NCI-H748 treated with DMSO at 0.1 percent for 48 hours (cell line): ENCODE data around the gene NR6A1.

Source experiments
- DNase-seq: peaks from one replicate; lab custom pipeline; 2025; lab: John Stamatoyannopoulos, UW

The NR6A1 gene

DNA sequence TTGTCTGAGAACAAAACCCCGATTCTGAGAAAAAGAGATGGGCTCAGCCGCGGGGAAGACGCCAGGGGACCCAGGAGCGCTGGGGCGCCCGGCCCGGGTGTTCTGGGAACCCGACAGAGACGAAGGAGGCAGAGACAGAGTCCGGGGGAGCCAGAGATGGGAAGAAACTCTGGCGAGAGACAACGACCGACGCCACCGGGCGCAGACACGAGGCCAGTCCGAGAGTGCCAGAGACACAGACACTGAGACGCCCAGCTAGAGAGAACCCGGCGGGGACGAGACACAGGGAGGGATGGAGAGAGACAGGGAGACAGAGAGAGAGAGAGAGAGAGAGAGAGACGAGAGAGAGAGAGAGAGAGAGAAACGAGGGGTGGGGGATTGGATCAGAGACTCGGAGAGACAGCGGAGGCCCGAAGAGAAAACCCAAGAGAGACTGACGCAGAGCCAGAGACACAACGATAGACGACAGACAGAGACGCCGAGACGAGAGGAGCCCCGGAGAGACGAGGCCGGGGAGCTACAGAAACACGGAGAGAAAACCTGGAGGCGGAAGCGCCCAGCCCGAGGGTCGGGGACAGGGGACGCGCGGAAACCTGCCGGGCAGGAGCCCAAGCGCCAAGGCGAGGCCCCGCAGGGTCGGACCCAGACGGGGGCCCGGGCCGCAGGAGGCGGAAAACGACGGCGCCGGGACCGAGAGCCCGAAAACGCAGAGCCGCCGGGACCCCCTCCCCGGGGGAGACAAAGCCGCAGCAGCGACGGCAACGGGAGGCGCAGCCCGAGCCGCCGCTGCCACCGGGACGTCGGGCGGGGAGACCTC is 267.2 kb downstream of the NR6A1 start:
- DNase-seq: no peak

DNA sequence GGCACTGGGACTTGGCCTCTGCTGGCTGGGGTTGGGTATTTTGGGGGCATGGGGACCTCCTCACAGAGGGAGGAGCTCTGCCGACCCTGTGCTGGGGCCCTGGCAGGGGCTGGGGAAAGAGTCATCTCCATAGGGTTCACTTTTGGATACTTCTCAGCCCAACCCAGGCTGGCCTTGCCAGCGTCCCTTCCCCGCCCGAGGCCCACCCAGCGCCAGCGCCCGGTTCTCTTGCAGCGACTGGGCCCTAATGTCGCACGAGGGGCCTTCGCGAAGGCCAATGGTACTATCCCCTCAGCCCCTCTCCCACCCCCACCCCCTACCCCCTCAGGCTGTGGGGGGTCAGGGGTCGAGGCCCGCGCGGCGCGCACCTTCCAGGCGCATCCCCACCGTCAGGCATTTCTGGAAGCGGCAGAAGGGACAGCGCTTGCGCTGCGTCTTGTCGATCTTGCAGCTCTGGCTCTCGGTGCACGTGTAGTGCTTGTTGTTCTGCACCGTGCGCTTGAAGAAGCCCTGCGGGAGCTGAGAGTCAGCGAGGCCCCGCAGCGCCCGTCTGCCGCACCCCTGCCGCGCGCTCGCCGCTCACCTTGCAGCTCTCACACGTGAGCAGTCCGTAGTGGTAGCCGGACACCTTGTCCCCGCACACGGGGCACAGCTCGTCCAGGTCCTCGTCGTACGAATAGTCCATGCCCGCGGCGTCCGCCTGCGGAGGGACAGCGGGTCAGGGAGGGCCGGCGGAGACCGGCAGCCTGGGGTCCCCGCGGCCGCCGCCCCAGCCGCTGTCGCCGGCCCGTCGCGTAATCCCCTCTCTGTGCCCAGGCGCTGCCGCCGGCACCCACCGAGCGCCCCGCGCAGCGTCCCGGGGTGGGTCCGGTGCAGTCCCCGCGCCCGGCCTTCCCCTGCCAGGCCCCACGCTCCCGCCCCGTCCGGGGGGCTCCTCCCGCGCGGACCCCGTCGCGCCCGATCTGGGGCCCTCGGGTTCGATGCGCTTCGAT is 268.1 kb downstream of the NR6A1 start:
- DNase-seq: no peak

DNA sequence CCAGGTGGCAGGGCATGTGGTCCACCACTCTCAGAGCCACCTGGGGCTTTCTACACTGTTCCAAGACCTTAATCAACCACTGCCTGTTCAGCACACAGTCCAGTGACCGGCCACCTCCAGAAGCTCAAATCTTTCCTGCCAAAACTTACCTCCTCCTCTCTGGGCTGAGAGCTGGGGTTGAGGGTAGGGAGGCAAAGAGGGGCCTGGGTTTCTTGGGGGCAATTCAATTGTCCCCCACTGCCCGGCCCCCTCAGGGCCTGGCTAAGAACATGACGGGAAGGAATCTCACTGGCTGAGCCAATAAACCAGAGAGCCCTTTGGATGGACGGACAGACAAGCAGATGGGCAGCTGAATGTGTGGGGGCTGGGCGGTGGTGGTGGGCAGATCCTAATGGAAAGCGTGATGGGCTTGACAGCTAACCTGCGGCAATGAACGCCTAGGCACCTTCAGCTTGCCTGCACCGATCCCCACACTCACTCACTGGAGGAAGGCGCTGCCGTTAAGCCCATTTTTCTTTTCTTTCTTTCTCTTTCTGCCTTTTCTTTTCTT is 269.3 kb downstream of the NR6A1 start:
- DNase-seq: no peak

DNA sequence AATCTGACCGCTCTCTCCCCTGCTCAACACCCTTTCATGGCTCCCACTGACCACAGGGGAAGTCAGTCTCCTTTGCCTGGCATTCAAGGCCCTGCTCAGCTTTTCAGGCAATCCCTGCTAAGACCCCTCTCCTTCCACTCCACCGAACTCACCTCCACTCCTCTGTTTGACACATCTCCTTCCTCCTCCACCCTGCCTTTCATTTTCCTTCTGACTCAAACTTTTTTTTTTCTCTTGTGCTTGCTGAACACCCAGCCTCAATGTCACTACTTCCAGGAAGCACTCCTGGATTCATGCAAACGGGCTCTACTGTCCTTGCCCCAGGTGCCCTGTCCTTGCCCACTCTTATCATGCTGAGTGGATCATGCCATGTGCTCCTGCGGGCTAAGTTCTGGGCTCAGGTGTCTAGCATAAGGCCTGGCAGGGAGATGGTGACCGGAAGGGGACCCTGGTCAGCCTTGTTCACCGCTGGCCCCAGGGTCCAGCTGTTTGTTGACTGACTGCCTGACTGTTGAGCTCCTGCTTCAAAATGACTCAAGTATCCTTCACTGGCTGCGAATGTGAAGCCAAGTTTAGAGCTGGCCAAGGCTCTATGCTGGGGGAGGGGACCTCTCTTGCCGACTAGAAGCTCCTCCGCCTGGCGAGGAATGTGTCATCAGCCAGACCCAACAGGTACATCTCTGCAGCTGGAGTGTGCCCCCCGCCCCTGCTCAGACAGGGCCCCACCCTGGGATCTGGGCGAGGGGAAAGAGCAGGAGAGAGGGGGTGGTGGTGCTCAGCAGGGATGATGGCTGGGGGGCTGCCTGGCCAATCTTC is 270.1 kb downstream of the NR6A1 start:
- DNase-seq: no peak

DNA sequence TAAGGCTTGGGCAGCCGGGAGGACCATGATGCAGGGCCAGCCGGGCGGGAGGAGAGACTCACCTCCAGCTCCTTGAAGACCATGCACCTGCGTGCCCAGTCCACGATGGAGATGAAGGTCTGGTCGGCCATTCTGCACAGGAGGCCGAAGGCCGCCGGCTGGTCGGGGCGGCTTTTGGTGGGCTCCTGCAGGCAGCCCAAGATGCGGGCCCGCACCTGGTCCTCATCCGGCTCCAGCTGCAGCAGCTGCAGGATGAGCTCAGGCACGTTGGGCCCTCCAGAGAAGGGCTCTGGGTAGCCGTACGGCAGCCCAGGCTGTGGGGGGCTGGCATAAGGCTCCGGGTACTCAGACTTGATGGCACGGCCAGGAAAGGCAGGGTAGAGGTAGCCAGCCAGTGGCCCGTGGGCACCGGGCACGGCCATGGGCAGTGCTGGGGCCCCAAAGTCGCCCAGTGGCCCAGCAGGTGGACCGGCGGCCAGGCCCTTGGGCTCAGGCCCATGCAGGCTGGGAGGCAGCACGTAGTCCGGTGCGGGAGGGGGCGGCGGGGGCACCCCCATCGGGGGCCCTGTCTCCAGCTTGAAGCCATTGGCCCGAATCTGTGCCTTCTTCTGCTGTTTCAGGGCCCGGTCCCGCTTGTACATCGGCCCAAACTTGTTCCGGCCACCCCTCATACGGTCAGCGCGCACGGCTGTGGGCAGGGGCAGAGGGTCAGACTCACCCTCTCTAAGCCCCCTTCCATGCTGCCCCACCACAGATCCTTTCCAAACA is 270.9 kb downstream of the NR6A1 start:
- DNase-seq: no peak

DNA sequence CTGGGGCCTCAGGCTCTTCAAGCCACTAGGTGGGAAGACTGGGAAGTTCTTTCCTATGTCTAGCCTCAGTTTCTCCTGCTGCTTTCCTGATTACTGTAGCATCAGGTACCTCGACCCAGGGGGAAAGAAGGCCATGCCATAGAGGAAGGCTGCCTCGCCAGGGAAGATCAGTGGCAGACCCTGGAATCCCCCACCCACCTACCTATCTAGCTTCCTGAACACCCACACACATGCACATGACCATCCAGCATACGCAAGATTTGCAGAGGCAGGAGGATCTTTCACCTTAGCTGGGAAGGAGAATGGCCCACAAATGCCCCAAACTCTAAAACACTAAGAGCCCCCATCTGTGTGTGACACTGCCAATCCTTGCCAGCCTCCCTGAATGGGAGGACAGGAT is 271.9 kb downstream of the NR6A1 start:
- no peak for DNase-seq

DNA sequence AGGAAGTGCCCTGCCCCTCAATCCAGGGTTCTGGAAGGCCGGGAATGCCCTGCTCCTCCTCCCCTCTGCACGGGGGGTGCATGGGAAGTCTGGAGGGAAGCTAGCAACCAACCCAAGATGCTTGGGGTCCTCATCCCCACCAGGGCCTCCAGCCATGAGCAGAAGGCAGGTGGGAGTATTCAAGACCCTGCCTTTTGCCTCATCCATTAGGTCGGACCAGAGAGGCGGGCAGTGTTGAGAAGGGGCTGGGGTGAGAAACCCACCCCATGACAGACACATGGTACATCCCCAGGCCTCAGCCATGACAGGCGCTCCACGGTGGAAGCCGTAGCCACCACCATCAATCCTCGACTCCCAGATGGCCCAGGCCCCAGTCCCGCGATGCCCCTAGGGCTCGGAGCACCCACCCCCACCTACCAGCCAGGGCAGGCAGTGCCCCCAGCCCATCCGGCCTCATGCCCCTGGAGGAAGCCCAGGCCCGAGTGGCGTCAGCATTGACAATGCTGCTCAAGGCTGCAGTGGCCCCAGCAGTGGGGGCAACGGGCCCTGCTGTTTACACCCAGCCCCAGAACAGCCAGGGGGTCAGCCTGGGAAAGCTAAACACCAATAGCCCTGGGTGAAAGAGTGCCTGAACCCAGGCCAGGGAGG is 272.5 kb downstream of the NR6A1 start:
- DNase-seq: no peak

DNA sequence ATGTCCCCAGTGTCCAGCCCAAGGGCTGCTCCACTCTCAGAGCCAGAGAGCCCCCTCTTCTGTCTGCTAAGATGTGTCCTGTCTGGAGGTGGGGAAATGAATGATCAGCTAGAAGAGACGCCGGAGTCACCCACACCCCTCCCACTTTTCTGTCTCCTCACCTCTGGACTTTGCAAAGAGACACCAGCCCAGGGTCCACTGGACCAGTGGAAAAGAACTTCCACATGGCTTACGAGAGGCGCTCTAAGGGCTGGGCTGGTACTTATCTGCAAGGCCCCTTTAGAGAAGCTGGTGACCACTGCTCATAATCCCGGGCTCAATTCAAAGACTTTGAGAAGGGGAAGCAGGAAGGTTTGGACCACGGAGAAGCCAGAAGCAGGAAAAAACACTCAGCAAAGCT is 273.1 kb downstream of the NR6A1 start:
- DNase-seq: no peak

DNA sequence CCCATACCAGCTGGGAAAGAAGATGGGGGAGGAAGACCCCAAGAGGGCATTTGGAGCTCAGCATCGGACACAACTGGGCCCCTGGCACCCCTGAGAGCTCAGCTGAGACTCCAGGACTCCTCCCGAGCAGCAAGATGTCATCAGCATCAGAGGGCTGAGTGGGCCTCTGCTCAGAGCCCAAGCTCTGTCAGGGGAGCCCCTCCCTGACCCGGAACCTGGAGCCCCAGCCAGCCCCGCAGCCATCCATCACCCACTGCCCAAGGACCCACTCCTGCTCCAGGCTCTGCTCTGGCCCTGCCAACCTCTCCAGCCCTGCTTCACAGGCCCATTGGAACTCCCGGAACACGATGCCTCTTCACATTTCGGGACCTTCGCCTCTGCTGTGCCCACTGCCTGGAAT is 273.7 kb downstream of the NR6A1 start:
- DNase-seq: no peak

DNA sequence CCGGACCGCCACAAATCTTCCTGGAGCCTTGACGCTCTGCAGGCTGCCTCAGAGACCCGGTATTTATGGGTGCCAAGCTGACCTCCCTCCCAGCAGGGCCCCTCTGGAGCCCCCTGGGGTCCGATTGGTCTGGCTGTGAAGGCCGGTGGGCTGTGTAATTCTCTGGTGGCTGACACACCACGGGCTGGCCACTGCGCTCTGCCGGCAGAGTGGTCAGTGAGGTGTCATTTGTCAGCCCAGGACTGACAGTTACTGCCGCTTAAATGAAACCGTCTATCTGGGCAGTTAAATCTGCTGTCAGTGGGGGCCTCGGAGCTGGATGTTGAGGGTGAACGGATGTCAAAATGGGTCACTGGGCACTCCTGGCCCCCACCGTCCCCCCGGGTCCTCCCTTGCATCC is 274.6 kb downstream of the NR6A1 start:
- DNase-seq: no peak

DNA sequence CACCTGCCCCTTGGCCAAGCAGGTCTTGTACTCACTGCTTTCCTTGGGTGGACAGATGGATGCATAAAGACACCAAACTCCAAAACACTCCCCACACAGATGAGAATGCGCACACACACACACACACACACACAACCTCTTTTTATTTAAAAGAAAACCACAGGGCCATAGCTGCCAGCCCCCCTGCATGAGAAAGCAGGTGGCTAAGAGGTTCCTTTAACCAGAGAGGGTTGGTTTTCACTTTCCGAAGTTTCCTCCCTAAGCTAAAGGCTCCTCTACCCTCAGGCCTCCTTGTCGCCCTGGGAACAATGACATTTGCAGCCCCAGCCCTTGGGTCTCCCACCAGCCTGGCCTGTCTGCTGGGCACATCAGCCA is 275.0 kb downstream of the NR6A1 start:
- DNase-seq: no peak

DNA sequence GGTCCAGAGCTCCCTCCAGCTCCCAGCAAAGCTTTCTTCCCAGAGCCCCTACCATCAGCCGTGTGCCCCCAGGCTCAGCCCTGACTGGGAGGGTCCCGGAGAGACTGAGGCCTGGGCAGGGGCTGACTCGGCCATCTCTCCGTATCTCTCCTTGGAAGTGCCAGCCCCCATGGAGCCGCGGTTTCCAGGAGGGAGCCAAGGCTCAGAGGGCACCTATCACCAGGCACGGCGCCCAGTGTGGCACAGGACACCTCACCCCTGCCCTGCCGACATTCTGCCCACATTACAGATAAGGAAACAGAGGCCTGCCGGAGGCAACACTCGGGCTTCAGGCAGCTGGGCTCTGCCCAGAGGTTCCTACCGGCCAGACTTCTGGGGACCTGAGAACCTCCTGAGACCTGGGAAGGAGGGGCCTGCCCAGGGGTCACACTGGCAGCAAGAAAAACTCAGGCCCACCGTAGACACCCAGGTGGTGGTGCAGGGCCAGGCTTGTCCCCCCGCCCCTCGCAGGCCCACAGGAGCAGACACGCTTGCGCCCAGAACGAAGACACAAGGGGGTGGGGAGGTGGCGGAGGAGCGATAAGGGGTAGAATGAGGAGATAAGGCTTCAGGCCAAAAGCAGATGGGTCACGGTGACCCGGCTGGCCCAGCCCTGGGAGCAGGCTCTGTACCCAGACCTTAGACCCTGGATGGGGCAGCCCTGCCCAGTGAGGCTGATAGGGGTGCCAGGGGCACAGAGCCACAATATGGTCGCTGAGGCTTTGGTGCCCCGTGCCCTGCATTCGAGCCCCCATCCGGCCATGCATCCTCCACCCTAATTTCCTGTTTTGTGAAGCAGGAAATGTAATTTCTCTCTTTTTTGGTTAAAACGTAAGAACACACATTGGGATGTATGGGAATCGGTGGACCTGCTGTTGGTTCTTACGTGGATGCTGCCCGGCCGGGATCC is 275.7 kb downstream of the NR6A1 start:
- DNase-seq: no peak

DNA sequence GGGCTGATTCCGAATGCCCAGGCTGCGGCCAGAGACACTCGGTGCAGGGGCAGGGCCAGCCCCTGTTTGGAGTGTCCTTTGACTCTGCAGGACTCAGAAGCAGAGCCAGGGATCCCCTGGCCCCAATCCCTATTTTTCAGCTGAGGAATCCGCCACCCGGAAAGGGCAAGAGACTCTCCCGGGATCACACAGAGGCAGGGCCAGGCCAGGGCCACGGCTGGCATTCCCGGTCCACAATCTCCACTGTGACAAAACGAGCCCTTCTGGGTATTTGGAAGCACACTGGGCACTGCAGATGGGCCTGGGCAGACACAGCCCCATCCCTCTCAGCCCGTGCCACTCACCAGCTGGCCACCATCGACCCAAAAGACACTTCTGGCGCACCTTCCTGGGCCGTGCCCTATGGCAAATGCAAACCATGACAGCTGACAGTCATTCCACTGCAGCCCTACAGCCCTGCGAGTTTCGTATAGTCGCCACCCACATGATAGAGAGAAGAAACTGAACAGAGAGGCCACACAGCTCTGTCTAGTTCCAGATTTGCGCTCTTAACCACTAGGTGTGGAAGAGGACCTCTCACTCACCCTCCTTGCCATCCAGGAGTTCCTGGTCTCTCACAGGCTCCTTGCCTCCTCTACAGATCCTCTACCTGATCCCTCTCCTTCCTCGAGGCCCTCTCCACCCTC is 277.2 kb downstream of the NR6A1 start:
- no peak for DNase-seq

DNA sequence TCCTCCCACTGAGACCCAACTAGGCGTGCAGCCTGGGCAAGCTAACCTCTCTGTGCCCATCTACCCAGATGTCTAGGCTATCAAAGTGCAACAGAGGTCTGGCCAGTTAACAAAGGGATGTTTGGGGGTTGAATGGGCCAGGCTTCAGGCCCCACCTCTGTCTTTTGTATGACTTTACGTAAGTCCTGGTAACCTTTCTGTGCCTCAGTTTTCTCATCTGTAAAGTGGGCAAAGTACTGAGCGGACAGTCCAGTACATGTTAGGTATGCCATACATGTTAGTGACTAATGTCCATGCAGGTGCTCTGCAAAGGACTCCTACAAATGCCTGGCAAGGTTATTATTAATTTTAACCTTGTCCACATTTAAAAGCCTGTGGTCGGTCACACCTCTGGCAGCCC is 277.9 kb downstream of the NR6A1 start:
- DNase-seq: no peak

DNA sequence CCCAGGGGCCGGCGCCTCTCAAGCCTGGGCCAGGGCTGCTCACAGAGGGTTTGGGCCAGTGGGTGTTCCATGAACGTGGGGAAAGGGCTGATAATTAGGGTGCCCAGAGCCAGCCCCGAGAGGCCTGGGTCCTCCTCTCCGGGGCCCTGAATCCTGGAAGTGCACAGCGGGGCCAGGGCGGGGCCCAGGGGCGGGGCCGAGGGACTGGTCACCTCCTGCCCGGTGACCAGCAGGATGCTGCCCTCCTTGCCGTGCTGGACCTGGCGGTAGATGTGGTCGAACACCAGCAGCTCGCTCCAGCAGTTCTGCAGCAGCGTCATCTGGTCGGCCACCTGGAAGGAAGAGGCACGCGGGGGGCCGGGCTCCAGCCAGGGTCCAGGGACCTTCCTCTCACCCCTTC is 278.3 kb downstream of the NR6A1 start:
- DNase-seq: no peak

DNA sequence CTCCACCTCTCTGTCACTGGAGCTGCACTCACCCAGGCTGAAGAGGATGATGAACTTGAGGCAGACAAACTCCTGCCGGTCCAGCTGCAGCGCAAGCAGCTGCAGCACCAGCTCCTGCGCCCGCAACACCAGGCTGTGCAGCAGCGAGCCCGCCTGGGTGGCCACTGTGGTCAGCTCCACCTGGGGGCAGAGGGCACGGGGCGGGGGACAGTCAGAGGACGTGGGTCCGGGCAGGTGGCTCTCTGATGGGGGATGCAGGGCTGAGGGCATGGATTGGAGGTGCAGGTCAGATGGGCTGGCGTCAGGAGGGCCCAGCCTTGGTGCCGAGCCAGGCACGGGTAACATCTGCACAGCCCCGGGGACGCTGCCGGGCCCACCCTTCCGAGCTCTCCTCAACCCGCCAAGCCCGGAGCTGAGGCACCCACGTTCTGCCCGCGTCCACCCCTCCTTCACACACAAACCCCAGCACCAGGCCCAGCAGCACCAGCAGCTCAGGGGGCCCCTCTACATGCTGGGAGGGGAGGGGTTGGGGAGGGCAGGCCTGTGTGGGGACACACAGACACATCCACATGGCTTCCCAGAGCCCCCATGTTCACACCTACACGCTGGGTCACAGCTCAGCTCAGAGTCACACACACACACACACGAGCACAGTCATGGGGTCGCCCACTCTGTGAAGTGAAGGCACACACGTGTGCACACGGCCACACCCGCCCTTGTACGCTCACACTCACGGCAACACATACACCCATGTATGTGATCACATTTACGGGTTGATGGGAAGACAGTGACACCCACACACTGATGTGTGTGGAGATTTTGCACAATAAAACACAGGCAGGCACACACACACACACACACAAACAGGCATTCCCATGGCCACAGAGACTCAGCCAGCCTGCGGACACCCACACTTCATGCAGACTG is 279.8 kb downstream of the NR6A1 start:
- DNase-seq: no peak

DNA sequence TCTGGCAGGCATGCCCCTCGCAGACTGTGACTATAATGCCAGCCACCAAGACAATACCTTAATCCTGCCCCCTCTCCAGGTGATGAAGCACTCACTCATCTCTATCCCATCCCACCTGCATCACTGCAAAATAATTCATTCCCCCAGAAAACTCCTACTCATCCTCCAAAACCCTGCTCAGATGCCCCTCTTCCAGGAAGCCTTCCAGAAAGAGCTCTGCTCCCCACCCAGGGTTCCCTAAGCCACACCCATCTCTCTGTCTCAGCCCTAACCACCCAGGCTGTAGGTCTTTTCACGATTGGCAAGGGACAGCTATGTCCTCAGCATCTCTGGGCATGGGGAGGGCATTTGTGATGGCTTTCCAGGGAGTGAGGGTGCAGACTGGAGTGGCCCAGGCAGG is 281.1 kb downstream of the NR6A1 start:
- no peak for DNase-seq

DNA sequence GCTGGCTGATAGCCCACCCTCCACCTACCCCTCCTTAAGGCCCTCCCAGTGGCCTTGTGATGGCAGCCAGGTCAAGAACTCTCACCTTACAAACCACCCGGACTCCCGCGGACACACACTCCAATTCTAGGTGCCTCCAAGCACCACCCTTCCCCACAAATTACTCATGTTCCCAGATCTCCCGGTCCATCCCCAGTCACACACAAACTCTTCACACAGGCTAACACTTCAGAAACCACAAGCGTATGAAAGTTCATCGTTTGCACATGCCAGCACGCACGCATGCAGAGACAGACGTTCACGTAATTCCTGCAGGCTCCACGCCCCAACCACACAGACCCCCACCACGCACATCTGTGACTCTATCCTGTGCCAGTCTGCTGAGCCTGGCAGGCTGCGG is 281.9 kb downstream of the NR6A1 start:
- no peak for DNase-seq
